ENCODE results near the gene VPS39.

DNA sequence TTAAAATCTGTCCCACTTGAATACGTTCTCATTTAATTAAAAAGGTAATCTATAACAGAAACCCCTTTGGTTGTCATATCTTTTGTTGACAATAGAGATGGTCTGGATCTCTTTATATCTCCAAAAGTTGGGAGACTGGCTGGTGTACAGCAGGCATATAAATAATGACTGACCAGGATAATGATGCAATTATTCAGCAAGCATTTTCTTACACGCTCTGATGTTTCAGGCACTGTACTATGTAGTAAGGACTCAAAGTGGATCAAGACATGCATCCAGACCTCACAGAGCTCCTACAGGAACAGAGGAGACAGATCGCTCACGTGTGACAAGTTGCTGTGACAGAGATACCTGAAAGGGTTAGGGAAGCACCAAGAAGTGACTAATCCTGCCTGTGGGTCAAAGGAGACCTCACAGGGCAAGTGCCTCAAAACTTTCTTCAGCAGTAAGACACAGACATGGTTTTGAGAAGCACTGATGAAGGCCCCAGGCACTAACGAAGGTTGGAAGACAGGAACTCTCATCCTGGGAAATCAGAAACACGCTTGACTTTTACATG lies 25.7 kb downstream of the VPS39 start:
- TF ChIP-seq CTCF (IDR thresholded peaks at IDR 0.05 in 2 of 3, conservative IDR thresholded peaks at IDR 0.05 in 1 of 3; ENCODE audit: insufficient read depth in 2 of 3, low read depth in 1 of 3, low read length in 3 of 3) (no peak), SNRNP70 (optimal IDR thresholded peaks at IDR 0.05; ENCODE audit: low read depth, low read length) (no peak), ARNT (IDR thresholded peaks at IDR 0.05) (no peak)

All from K562 (cell line).